Smooth muscle cell (in vitro differentiated cells): ENCODE data around the gene ERC1. TPM values are rescaled to one million over a fixed set of nuclear protein-coding genes. Genes with fewer than 3 reads are reported as not detected.

Experiments used
- DNase-seq: peaks from one replicate; lab custom pipeline; 2025; ENCODE audit not compliant: unreplicated experiment; lab: John Stamatoyannopoulos, UW
- H2AFZ ChIP-seq: fragments of 200-600 bp; sonication (generic); 2 replicates; pipeline ENCODE4 v1.6.0; 2016; ENCODE audit warnings: antibody characterized with exemption, low read depth, mild to moderate bottlenecking
- H3F3A ChIP-seq: fragments of 200-600 bp; sonication (generic); 2 replicates; pipeline ENCODE4 v1.6.0; 2017; ENCODE audit warnings: antibody characterized with exemption, low read depth
- H3K27ac ChIP-seq: fragments of 200-600 bp; sonication (generic); 2 replicates; pipeline ENCODE4 v1.5.1; 2016; ENCODE audit warnings: low read depth, mild to moderate bottlenecking
- H3K27me3 ChIP-seq: fragments of 200-600 bp; sonication (generic); 2 replicates; pipeline ENCODE4 v1.6.1; 2016; ENCODE audit warnings: low read depth, mild to moderate bottlenecking
- H3K36me3 ChIP-seq: fragments of 200-600 bp; sonication (generic); 2 replicates; pipeline ENCODE4 v1.5.1; 2016; ENCODE audit warnings: low read depth
- H3K4me1 ChIP-seq: fragments of 200-600 bp; sonication (generic); 2 replicates; pipeline ENCODE4 v1.5.1; 2016; ENCODE audit warnings: low read depth
- H3K4me2 ChIP-seq: fragments of 200-600 bp; sonication (generic); 2 replicates; pipeline ENCODE4 v1.6.0; 2016; ENCODE audit warnings: mild to moderate bottlenecking
- H3K4me3 ChIP-seq: fragments of 200-600 bp; sonication (generic); 2 replicates; pipeline ENCODE4 v1.5.1; 2016; ENCODE audit warnings: mild to moderate bottlenecking
- H3K79me2 ChIP-seq: fragments of 200-600 bp; sonication (generic); 2 replicates; pipeline ENCODE4 v1.6.0; 2016; ENCODE audit warnings: low read depth, mild to moderate bottlenecking
- H3K9ac ChIP-seq: fragments of 200-600 bp; sonication (generic); 2 replicates; pipeline ENCODE4 v1.6.0; 2016; ENCODE audit warnings: low read depth
- H3K9me3 ChIP-seq: fragments of 200-600 bp; sonication (generic); replicated peaks from 2 replicates; pipeline ENCODE4 v1.5.1; 2016; ENCODE audit warnings: low read depth
- H4K20me1 ChIP-seq: fragments of 200-600 bp; sonication (generic); 2 replicates; pipeline ENCODE4 v1.6.0; 2016; ENCODE audit warnings: low read depth
- CTCF ChIP-seq: fragments of 200-600 bp; sonication (generic); IDR thresholded peaks from 2 replicates; pipeline ENCODE4 v1.5.1; 2017; ENCODE audit warnings: borderline replicate concordance, mild to moderate bottlenecking, antibody characterized with exemption; ENCODE audit not compliant: insufficient read depth, poor library complexity, severe bottlenecking
- WGBS: methylation state at CpG from one replicate; pipeline ENCODE4 v1.1.7; 2016; ENCODE audit warnings: low lambda C conversion rate; 5-methylcytosine and 5-hydroxymethylcytosine counted together
- polyA plus RNA-seq: library from polyadenylated mRNA; unstranded; fragments of >200 nt; fragmentation: Nextera tagmentation; extraction: Ambion mirVana; gene quantifications from 2 replicates; pipeline ENCODE4 v1.2.1, GENCODE V29; 2016
- total RNA-seq: library from RNA; depleted of rRNA; stranded (reverse); fragments of >200 nt; gene quantifications from 2 replicates; pipeline ENCODE4 v1.2.3, GENCODE V29; 2014

ERC1 gene
- total and polyA plus RNA-seq, 2 experiments from 2014 or later, result 13.8 to 17.6 TPM

GRCh38 chr12:1288333-1288732 lies 297.3 kb downstream of the ERC1 start:
- H2AFZ ChIP-seq, result no peak overlapping the region
- peaks cover 8% of the 10 kb centered on the region for H3K4me1 ChIP-seq
- no peak overlapping the region for H3K27ac ChIP-seq
- no peak overlapping the region for H3K9ac ChIP-seq
- no peaks in the 10 kb centered on the region for H3K79me2 ChIP-seq
- H3K27me3 ChIP-seq, result no peaks in the 10 kb centered on the region
- no peaks in the 10 kb centered on the region for H3K36me3 ChIP-seq
- H4K20me1 ChIP-seq, result no peaks in the 10 kb centered on the region
- DNase-seq, result no peak
- H3K4me3 ChIP-seq, result no peak overlapping the region
- no peaks in the 10 kb centered on the region for H3K9me3 ChIP-seq
- TF ChIP-seq CTCF, result no peak
- WGBS, result 96% methylated on average over 7 of the region's 7 CpGs
- no peak overlapping the region for H3K4me2 ChIP-seq
- H3F3A ChIP-seq, result no peaks in the 10 kb centered on the region

- no peak overlapping the region for H3K9ac ChIP-seq
- peaks cover 8% of the 10 kb centered on the region for H3K4me1 ChIP-seq
- no peaks in the 10 kb centered on the region for H3F3A ChIP-seq
- no peaks in the 10 kb centered on the region for H4K20me1 ChIP-seq
- WGBS, result 91% methylated on average over 7 of the region's 7 CpGs
- H3K36me3 ChIP-seq, result no peaks in the 10 kb centered on the region
- H3K9me3 ChIP-seq, result no peaks in the 10 kb centered on the region
- TF ChIP-seq CTCF, result no peak
- no peak overlapping the region for H3K27ac ChIP-seq
- no peak for DNase-seq
- H3K79me2 ChIP-seq, result no peaks in the 10 kb centered on the region
- no peak overlapping the region for H3K4me3 ChIP-seq
- no peak overlapping the region for H3K4me2 ChIP-seq
- H2AFZ ChIP-seq, result no peak overlapping the region
- H3K27me3 ChIP-seq, result no peaks in the 10 kb centered on the region
Measured at GRCh38 chr12:1289371-1290155, 298.5 kb downstream of the ERC1 start.

GRCh38 chr12:1290716-1291115 lies 299.7 kb downstream of the ERC1 start:
- Histone ChIP-seq H3K79me2 (no peaks in the 10 kb centered on the region), H2AFZ (no peak overlapping the region), H3K36me3 (no peaks in the 10 kb centered on the region), H3F3A (no peaks in the 10 kb centered on the region), H3K4me3 (no peak overlapping the region), H3K27ac (no peak overlapping the region), H3K27me3 (no peaks in the 10 kb centered on the region), H3K9ac (no peak overlapping the region), H4K20me1 (no peaks in the 10 kb centered on the region), H3K9me3 (no peaks in the 10 kb centered on the region), H3K4me2 (no peak overlapping the region), H3K4me1 (peaks cover 8% of the 10 kb centered on the region)
- whole genome bisulfite sequencing, result 93% methylated on average over 3 of the region's 3 CpGs
- TF ChIP-seq CTCF, result no peak
- DNase-seq, result no peak

GRCh38 chr12:1291601-1292332 lies 300.7 kb downstream of the ERC1 start:
- DNase-seq, result no peak
- no peak overlapping the region for H2AFZ ChIP-seq
- no peak overlapping the region for H3K4me2 ChIP-seq
- no peaks in the 10 kb centered on the region for H4K20me1 ChIP-seq
- TF ChIP-seq CTCF, result no peak
- H3K4me1 ChIP-seq, result peaks cover 8% of the 10 kb centered on the region
- no peak overlapping the region for H3K27ac ChIP-seq
- no peaks in the 10 kb centered on the region for H3K27me3 ChIP-seq
- no peaks in the 10 kb centered on the region for H3K36me3 ChIP-seq
- no peaks in the 10 kb centered on the region for H3K9me3 ChIP-seq
- H3K9ac ChIP-seq, result no peak overlapping the region
- WGBS, result 84% methylated on average over 8 of the region's 8 CpGs
- H3K4me3 ChIP-seq, result no peak overlapping the region
- H3F3A ChIP-seq, result no peaks in the 10 kb centered on the region
- no peaks in the 10 kb centered on the region for H3K79me2 ChIP-seq
